GM13976 (cell line): ENCODE measurements around the gene TPM1.

ENCODE experiments used
- DNase-seq: peaks from one replicate; pipeline ENCODE4 v3.0.0; 2012; ENCODE audit warnings: low spot score
- CTCF ChIP-seq: IDR thresholded peaks from 2 replicates; pipeline ENCODE4 v1.5.1; 2012; ENCODE audit warnings: borderline replicate concordance, mild to moderate bottlenecking; ENCODE audit not compliant: insufficient read depth; ENCODE audit errors: extremely low read depth, missing control alignments, control extremely low read depth
- in situ Hi-C: fragments of 300-500 bp; cut with MboI; formaldehyde crosslinking; loops from one replicate; pipeline ENCODE4 v1.12.0; 2022; ENCODE audit warnings: low sequenced_read_pairs, mixed read lengths, inconsistent platforms; ENCODE audit not compliant: unreplicated experiment

Gene TPM1

GRCh38 chr15:63029676-63030075 is 12.9 kb upstream of the TPM1 start:
- DNase-seq, result no peak
- in situ Hi-C loops, result no loop called here
- no peak for TF ChIP-seq CTCF

- in situ Hi-C loops, result no loop called here
- no peak for TF ChIP-seq CTCF
- DNase-seq, result no peak
These were observed 12.4 kb upstream of the TPM1 start for GRCh38 chr15:63030101-63030551.

GRCh38 chr15:63034578-63034977 is 8.0 kb upstream of the TPM1 start:
- in situ Hi-C loops, result no loop called here
- DNase-seq, result no peak
- TF ChIP-seq CTCF, result no peak

- in situ Hi-C loops, result no loop called here
- DNase-seq, result no peak
- TF ChIP-seq CTCF, result no peak
These were observed 7.3 kb upstream of the TPM1 start for GRCh38 chr15:63035253-63035652.

- in situ Hi-C loops, result no loop called here
- no peak for DNase-seq
- no peak for TF ChIP-seq CTCF
These were observed 6.6 kb upstream of the TPM1 start for GRCh38 chr15:63035977-63036376.

- no peak for TF ChIP-seq CTCF
- no peak for DNase-seq
- in situ Hi-C loops, result no loop called here
These were observed 4.4 kb upstream of the TPM1 start for GRCh38 chr15:63037976-63038720.
